Astrocyte of the cerebellum (primary cell): ENCODE measurements around the gene NYAP2.

ENCODE experiments used
- DNase-seq: peaks from one replicate; pipeline ENCODE4 v3.0.0-alpha.2; 2011; ENCODE audit warnings: low read depth
- H3K4me3 ChIP-seq: 2 replicates; pipeline ENCODE4 v1.5.1; 2011; ENCODE audit warnings: mild to moderate bottlenecking, low read depth, low read length, moderate library complexity
- CTCF ChIP-seq: IDR thresholded peaks from 2 replicates; pipeline ENCODE4 v1.5.1; 2012; ENCODE audit warnings: low read length, low read depth, moderate library complexity, mild to moderate bottlenecking; ENCODE audit errors: missing control alignments
- in situ Hi-C: cut with HindIII; loops from 2 replicates; pipeline ENCODE4 v1.10.0; 2017; ENCODE audit warnings: low sequenced_read_pairs

NYAP2 gene

GRCh38 chr2:225399504-225399903 is at the start of gene NYAP2:
Gene NYAP2, plus strand, starts transcription at chr2:225399710. Its CDS starts 9,171 bp downstream, at chr2:225408881.
- H3K4me3 ChIP-seq, result no peak within 1 kb of the TSS
- in situ Hi-C loops, result loop anchor here (5.0 kb wide), 1 partner anchor 48 kb away; no protein-coding TSS in a partner anchor
- no peak for TF ChIP-seq CTCF
- no peak for DNase-seq

- in situ Hi-C loops, result no loop called here
- no peak for DNase-seq
- no peak overlapping the region for H3K4me3 ChIP-seq
- no peak for TF ChIP-seq CTCF
Measured at GRCh38 chr2:225353579-225354085, 45.9 kb upstream of the NYAP2 start.

GRCh38 chr2:225354281-225354774 is 45.2 kb upstream of the NYAP2 start:
- in situ Hi-C loops, result no loop called here
- H3K4me3 ChIP-seq, result no peak overlapping the region
- TF ChIP-seq CTCF, result no peak
- peak; percentile 91 for DNase-seq

GRCh38 chr2:225355788-225356187 is 43.7 kb upstream of the NYAP2 start:
- DNase-seq, result no peak
- in situ Hi-C loops, result no loop called here

GRCh38 chr2:225366731-225367130 is 32.8 kb upstream of the NYAP2 start:
- in situ Hi-C loops, result no loop called here
- H3K4me3 ChIP-seq, result no peak overlapping the region
- no peak for TF ChIP-seq CTCF
- no peak for DNase-seq

More at GRCh38 chr2:225355788-225356187, 43.7 kb upstream of the NYAP2 start:
- TF ChIP-seq CTCF, result no peak
- no peak overlapping the region for H3K4me3 ChIP-seq

- in situ Hi-C loops, result no loop called here
- TF ChIP-seq CTCF, result no peak
- no peak for DNase-seq
- no peak overlapping the region for H3K4me3 ChIP-seq
Measured at GRCh38 chr2:225367482-225367881, 32.0 kb upstream of the NYAP2 start.
